ENCODE measurements around the gene GLCE.

GRCh38 chr15:69119683-69120395 lies 40.6 kb upstream of the GLCE start:
- TF ChIP-seq POLR2A (IDR thresholded peaks at IDR 0.05; ENCODE audit: low read depth, low read length): no peak
- TF ChIP-seq TAF1 (IDR thresholded peaks at IDR 0.05; ENCODE audit: low read depth, low read length): no peak
- TF ChIP-seq SPI1 (IDR thresholded peaks at IDR 0.05; ENCODE audit: low read depth, low read length): no peak
